Mesodermal cell (in vitro differentiated cells): ENCODE measurements around the gene NPDC1.

Experiments
- H3K27ac ChIP-seq: 2 replicates; pipeline ENCODE4 v1.7.0; 2013; ENCODE audit warnings: mild to moderate bottlenecking, low read depth, low read length, moderate library complexity; ENCODE audit not compliant: severe bottlenecking
- H3K36me3 ChIP-seq: 2 replicates; pipeline ENCODE4 v1.7.1; 2013; ENCODE audit warnings: mild to moderate bottlenecking, low read length, moderate library complexity; ENCODE audit not compliant: control insufficient read depth, insufficient read depth
- H3K4me1 ChIP-seq: one replicate; pipeline ENCODE4 v1.7.1; 2013; ENCODE audit warnings: mild to moderate bottlenecking, low read length; ENCODE audit not compliant: insufficient read depth, control insufficient read depth, poor library complexity, severe bottlenecking
- H3K4me3 ChIP-seq: 2 replicates; pipeline ENCODE4 v1.7.0; 2013; ENCODE audit warnings: low read length, control low read depth, mild to moderate bottlenecking; ENCODE audit not compliant: insufficient read depth, poor library complexity, severe bottlenecking; ENCODE audit errors: extremely low read depth
- H3K9me3 ChIP-seq: 2 replicates; pipeline ENCODE4 v1.7.1; 2013; ENCODE audit warnings: mild to moderate bottlenecking, low read length, moderate library complexity; ENCODE audit not compliant: control insufficient read depth
- WGBS, 2 experiments: methylation state at CpG; one replicate each; pipeline ENCODE4 v1.1.5; 2013; ENCODE audit warnings: missing lambda C conversion rate in 2 of 2; ENCODE audit not compliant: insufficient coverage in 2 of 2; 5-methylcytosine and 5-hydroxymethylcytosine counted together

Gene NPDC1

DNA sequence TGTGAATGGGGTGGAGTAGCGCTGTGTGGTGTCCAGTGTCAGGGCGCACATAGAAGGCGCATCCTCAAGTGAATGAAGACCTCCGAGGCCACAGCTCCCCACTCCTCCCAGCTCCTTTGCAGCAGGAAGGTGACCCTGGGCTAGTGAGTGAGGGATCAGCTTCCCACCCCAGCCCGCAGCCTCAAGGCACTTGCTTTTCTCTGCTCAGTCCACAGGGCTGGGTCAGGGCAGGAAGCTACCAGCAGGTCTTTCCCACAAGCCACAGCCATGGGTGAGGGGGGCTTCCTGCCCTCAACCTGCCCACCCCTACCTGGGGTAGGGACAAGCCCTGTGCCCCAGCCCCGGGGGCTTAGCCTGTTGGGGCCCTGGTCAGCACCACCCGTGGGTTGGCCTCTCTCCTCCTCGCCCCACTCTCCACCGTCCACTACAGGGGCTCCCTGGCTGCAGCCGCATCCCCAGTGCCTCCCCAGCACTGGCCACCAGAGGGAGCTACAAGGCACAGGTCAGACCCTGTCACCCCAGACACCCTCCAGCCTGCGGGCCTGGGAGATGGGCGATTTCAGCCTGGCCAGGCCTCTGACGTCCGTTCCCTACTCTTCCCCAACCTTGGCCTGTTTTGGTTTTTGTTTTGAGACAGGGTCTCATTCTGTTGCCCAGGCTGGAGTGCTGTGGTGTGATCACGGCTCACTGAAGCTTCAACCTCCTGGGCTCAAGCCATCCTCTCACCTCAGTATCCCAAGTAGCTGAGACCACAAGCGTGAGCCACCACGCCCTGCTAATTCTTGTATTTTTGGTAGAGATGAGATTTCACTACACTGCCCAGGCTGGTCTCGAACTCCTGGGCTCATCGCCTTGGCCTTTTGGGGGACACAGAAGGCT is 16.7 kb downstream of the NPDC1 start:
- no peaks in the 10 kb centered on the region for H3K9me3 ChIP-seq
- 36 to 39% methylated on average over 13 to 15 of the region's 19 CpGs for WGBS, 2 experiments

DNA sequence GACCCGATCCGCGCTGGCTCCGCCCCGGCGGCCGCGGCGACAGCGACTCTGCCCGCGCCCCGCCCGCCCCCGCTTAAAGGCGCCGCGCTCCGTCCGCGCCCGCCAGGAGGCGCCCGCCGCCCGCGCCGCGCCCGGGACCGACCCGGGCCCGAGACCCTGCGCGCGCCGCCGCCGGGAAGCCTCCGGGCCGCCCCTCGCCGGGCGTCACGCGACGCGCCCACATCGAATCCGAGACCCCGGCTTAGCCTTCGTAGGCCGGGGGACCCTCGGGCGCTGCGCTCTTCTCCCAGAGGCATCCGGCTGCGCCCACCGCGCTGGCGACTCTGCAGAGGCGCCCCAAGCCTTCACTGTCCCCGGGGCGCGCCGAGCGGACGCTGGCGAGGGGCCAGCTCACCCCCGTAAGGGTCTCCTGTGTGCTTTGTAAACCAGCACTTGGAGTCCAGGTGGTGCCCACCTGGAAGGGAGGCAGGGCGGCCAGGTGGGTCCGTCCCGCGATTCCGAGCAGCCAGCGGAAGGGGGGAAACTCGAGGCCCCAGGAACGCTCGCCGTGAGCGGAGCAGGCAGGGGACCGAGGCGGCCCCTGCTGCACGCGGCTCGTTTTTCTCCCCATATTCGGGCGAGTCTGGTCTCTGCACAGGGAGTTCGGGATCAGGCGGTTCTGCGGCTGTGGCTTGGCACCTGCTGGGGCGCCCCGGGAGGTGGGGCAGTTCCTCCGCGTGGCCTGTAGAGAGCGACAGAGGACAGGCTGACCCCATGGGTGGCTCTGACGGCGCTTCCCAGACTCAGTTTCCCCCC is 17.5 kb downstream of the NPDC1 start:
- Histone ChIP-seq H3K4me3 (peak overlapping the region; percentile 42), H3K4me1 (no peaks in the 10 kb centered on the region), H3K36me3 (no peaks in the 10 kb centered on the region), H3K9me3 (no peaks in the 10 kb centered on the region), H3K27ac (no peak overlapping the region)
- WGBS, 2 experiments: 4 to 5% methylated on average over 75 to 91 of the region's 98 CpGs

More for the DNA sequence above, 16.7 kb downstream of the NPDC1 start:
- Histone ChIP-seq H3K27ac (no peak overlapping the region), H3K4me3 (peak overlapping the region; percentile 42), H3K36me3 (no peaks in the 10 kb centered on the region), H3K4me1 (no peaks in the 10 kb centered on the region)

DNA sequence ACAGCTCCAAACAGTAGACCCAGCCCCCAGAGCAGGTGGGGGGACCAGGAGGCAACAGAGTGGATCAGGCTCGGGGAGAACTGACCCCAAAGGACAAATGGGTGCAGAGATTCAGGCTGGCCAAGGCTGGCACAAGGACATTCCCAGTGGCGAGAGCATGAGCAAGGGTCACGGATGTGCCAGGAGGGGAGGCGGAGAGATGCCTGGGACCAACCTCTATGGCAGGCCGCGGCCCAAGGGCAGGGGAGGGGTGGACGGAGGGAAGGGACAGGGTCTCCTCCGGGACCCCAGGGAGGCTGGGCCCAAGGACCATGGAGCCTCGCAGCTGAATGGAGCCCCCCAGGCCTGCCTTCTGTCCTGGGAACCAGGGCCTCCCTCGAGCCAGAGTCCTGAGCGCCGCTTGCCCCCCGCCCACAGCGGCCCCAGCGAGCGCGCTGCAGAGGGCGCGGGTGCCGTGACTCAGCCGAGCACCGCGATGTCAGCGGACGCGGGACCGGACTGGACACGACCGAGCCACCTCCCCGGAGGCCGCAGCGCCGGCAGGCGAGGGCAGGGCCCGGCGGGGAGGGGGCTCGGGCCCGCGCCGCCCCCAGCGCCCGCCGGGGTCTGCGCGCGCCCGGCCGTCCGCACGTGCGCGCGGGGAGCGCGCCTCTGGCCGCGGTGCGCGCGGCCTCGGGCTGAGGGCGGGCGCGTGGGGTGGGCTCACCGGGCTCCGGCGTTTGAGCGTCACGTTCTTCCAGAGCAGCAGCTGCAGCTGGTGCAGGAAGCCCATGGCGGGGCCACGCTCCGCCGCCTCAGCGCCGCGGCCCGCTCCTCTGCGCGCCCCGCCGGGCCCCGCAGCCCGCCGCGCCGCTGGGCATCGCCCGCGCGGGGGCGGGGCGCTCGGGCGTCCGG is 18.4 kb downstream of the NPDC1 start, which contains the start of gene ABCA2:
Gene ABCA2 (minus strand): TSS at position 869 of the 894 bp plus-strand sequence. CDS start 97 bp downstream, at position 772.
- no peaks in the 10 kb centered on the region for H3K4me1 ChIP-seq
- peak within 1 kb of the TSS; percentile 42 for H3K4me3 ChIP-seq
- H3K36me3 ChIP-seq: no peaks in the 10 kb centered on the region
- H3K27ac ChIP-seq: no peak within 1 kb of the TSS
- WGBS, 2 experiments: 6 to 8% methylated on average over 67 to 72 of the region's 95 CpGs
- H3K9me3 ChIP-seq: no peaks in the 10 kb centered on the region

DNA sequence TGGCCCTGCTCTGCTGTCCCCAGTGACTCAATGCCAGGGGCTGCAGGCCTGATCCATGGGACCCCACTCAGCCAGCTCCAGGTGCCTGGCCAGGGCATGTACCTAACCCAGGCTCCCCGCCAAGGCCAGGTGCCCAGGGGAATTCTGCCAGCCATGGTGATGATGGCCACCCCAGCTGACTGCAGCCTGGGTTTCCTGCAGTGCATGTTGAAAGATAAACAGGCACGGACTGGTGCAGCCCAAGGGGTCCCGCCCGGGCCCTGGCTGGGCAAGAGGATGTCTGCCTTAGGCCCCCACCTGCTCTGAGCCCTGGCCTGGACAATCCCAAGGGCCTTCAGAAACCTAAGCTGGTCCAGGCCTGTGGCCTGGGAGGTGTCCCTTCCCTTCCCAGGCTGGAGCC is 19.1 kb downstream of the NPDC1 start:
- Histone ChIP-seq H3K4me1 (no peaks in the 10 kb centered on the region), H3K9me3 (no peaks in the 10 kb centered on the region), H3K27ac (no peak overlapping the region), H3K36me3 (no peaks in the 10 kb centered on the region), H3K4me3 (no peak overlapping the region)
- WGBS, 2 experiments: 96 to 100% methylated on average over 4 of the region's 4 CpGs

DNA sequence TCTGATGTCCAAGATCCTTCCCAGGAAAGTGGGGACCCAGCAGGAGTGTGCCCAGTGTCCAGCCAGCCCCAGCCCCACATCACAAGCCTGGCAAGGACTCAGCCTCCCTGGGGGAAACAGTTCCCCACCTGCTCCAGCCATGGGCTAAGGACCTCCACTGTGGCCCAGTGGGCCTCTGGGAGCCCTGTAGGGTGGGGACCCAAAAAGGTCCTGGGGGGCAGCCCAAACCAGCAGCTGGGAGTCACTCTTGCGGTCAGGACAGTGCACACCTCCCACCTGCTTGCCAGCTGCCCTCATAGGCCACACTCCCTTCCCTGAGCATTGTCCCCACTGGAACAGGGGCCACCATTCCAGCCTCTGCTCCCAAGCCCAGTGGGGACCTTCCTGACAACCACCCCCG is 19.6 kb downstream of the NPDC1 start:
- Histone ChIP-seq H3K36me3 (no peaks in the 10 kb centered on the region), H3K9me3 (no peaks in the 10 kb centered on the region), H3K4me1 (no peaks in the 10 kb centered on the region), H3K4me3 (no peak overlapping the region), H3K27ac (no peak overlapping the region)
- WGBS, 2 experiments: 94 to 100% methylated on average over 2 of the region's 2 CpGs

DNA sequence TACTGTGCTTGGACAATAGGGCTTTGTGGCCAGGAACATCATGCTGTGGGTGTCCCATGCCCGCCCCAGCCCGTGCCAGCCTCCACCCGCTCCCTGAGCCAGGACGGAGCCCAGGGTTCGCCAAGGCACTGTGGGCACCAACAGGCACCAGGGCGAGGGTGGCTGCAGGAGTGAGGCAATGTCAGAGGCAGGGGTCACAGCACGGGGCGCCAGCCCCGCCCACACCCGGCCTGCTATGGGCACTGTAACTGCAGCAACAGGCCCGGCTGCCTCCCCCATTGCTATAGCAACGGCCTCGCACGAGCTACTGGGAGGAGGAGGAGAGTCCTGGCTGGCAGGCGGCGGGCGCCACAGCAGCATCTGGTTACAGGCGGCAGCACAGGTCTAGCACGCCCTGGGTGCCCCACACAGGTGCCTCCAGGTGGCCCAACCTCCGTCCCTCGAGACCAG is 20.4 kb downstream of the NPDC1 start:
- H3K36me3 ChIP-seq: no peaks in the 10 kb centered on the region
- no peaks in the 10 kb centered on the region for H3K9me3 ChIP-seq
- no peak overlapping the region for H3K4me3 ChIP-seq
- no peaks in the 10 kb centered on the region for H3K4me1 ChIP-seq
- 83 to 88% methylated on average over 21 of the region's 21 CpGs for WGBS, 2 experiments
- H3K27ac ChIP-seq: no peak overlapping the region

DNA sequence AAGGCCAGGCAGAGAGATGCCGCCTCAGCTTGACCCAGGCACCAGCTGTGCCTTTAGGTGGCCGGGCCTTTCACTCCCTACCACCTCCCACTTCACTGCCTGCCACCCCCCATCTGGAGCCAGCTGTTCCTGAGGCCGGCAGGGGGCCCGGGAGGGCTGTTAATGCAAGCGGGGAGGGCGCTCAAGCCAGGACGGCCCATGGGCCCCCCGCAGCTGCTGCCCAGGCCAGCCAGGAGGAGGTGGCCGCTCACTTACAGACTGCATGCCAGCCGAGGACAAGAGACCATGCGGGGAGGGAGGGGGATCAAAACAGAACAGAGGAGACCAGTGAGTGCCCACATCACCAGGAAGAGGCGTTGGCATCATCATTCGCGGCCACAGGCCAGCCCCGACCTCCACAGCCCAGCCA is 22.4 kb downstream of the NPDC1 start:
- H3K9me3 ChIP-seq: no peaks in the 10 kb centered on the region
- no peak overlapping the region for H3K4me3 ChIP-seq
- no peaks in the 10 kb centered on the region for H3K4me1 ChIP-seq
- H3K27ac ChIP-seq: no peak overlapping the region
- no peaks in the 10 kb centered on the region for H3K36me3 ChIP-seq
- 85 to 88% methylated on average over 14 of the region's 15 CpGs for WGBS, 2 experiments

DNA sequence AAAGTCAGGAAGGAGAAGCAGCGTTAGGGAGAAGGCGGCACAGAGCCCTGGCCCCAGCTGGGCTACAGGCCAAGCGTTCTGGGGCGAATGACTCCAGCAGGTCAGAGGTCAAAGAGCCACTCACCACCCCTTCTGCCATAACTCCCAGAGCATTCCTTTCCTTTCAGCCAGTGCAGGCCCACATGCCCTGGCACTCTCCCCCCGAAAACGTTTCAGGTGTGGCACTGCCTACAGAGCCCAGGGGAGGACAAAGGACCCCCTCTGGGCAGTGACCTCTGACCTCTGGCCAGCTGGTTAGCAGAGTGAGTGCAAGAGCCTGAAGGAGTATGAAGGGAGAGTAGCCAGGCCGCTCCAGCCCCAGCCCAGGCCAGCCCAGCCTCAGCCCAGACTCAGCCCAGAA is 22.8 kb downstream of the NPDC1 start:
- WGBS, 2 experiments: 77 to 89% methylated on average over 5 to 7 of the region's 7 CpGs
- Histone ChIP-seq H3K9me3 (no peaks in the 10 kb centered on the region), H3K27ac (no peak overlapping the region), H3K4me1 (no peaks in the 10 kb centered on the region), H3K4me3 (no peak overlapping the region), H3K36me3 (no peaks in the 10 kb centered on the region)

DNA sequence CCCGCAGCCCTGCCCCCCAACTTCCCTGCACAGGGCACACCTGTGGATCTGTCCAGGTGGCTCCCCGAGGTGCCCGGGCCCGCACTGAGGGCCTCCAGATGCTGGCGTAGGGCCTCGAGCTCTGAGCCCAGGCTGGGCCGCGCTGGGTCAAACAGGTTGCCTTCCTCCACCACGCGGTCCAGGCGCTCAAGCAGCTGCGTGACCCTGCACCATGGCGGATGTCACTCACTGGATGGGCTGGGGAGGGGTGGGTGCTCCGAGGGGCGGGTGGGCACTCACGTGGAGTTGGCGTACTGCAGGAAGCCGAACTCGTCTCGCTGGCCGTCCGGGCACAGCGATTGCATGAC is 23.3 kb downstream of the NPDC1 start:
- Histone ChIP-seq H3K4me1 (no peaks in the 10 kb centered on the region), H3K9me3 (no peaks in the 10 kb centered on the region), H3K4me3 (no peak overlapping the region), H3K36me3 (no peaks in the 10 kb centered on the region), H3K27ac (no peak overlapping the region)
- 95% methylated on average over 14 to 23 of the region's 23 CpGs for WGBS, 2 experiments

DNA sequence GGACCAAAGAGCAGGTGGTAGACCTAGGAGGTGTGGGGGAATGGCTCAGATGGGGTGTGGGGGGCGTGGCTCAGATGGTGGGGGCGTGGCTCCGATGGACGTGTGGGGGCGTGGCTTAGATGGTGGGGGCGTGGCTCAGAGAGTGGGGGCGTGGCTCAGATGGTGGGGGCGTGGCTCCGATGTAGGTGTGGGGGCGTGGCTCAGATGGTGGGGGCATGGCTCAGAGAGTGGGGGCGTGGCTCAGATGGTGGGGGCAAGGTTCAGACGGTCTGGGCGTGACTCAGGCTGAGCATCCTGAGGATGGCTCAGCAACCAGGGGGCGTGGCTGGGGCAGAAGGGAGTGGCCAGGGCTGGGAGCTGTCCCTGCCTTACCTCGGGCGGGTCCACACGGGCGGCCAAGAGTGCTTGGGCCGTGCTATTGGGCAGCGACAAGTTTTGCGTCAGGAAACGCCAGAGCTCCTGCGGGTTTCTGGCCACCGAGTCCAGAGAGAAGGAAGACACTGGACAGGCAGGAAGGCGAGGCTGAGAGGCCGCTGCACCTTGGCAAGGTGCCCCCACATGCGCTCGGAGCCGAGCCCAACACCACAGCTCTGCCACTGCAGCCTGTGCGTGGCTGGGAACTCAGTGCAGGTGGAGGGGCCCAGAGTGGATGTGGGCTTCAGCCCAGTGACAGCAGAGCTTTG is 23.9 kb downstream of the NPDC1 start:
- Histone ChIP-seq H3K9me3 (no peaks in the 10 kb centered on the region), H3K36me3 (no peaks in the 10 kb centered on the region), H3K27ac (no peak overlapping the region), H3K4me1 (no peaks in the 10 kb centered on the region), H3K4me3 (no peak overlapping the region)
- WGBS, 2 experiments: 81 to 82% methylated on average over 17 to 19 of the region's 30 CpGs
